ENCODE data around the gene PTPRD. TPM values are rescaled to one million over a fixed set of nuclear protein-coding genes. Genes with fewer than 3 reads are reported as not detected.

Gene PTPRD
- total RNA-seq, 1 experiment from 2014 or later, result not detected

DNA sequence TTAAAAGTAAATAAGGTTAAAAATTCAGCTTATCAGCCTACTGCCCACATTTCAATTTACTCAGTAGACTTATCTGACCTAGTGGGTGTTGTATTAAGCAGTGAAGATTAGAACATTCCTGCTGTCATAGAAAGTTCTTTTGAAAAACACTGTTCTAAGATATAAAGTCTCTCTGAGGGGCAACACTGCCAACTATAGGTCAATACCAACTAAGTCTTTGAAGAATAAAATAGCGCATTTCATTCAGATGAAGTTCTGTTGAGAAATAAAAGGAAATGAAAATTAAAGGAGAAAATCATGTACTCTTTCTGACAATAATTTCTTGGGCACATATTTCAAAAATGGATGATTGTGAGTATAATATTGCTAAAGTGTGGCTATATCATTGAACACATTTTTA is 86.8 kb downstream of the PTPRD start:
- H3K27ac ChIP-seq (ENCODE audit: low read depth, low read length, poor library complexity, severe bottlenecking), result no peak overlapping the region
- H3K4me3 ChIP-seq (ENCODE audit: low read depth, low read length, poor library complexity, severe bottlenecking), result no peak overlapping the region
- BruUV-seq (replicated peaks), result no TSS peak
- no peaks in the 10 kb centered on the region for H3K27me3 ChIP-seq (replicated peaks; ENCODE audit: insufficient read depth, low read depth, low read length, poor library complexity)
- intact Hi-C loops (cut with micrococcal nuclease; ENCODE audit: unreplicated experiment), result loop anchor here (5.0 kb wide), 1 partner anchor 159 kb away; no protein-coding TSS in a partner anchor
- ChIA-PET POLR2A (ENCODE audit: low non-redundant PET) (interaction anchor here (0.7 kb wide), 1 partner anchor 1947 kb away, joined by 4 read pairs; no protein-coding TSS in a partner anchor), CTCF (no interaction called here)
- H3K4me1 ChIP-seq (ENCODE audit: insufficient read depth, low read length, poor library complexity, severe bottlenecking), result no peaks in the 10 kb centered on the region
- TF ChIP-seq EZH2 (IDR thresholded peaks at IDR 0.05; ENCODE audit: borderline replicate concordance, low read depth, low read length, poor library complexity, severe bottlenecking), result no peak
- TF ChIP-seq, protein P1, sequence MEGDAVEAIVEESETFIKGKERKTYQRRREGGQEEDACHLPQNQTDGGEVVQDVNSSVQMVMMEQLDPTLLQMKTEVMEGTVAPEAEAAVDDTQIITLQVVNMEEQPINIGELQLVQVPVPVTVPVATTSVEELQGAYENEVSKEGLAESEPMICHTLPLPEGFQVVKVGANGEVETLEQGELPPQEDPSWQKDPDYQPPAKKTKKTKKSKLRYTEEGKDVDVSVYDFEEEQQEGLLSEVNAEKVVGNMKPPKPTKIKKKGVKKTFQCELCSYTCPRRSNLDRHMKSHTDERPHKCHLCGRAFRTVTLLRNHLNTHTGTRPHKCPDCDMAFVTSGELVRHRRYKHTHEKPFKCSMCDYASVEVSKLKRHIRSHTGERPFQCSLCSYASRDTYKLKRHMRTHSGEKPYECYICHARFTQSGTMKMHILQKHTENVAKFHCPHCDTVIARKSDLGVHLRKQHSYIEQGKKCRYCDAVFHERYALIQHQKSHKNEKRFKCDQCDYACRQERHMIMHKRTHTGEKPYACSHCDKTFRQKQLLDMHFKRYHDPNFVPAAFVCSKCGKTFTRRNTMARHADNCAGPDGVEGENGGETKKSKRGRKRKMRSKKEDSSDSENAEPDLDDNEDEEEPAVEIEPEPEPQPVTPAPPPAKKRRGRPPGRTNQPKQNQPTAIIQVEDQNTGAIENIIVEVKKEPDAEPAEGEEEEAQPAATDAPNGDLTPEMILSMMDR (conservative IDR thresholded peaks at IDR 0.05; ENCODE audit: low read depth, low read length), result peak; percentile 29; the same call in 1 of the 2 replicates
- no peaks in the 10 kb centered on the region for H3K9me3 ChIP-seq (ENCODE audit: low read depth, low read length, poor library complexity, severe bottlenecking)
- no peak for DNase-seq (ENCODE audit: low spot score)
- H3K36me3 ChIP-seq (ENCODE audit: insufficient read depth, low read length, poor library complexity, severe bottlenecking), result no peaks in the 10 kb centered on the region

DNA sequence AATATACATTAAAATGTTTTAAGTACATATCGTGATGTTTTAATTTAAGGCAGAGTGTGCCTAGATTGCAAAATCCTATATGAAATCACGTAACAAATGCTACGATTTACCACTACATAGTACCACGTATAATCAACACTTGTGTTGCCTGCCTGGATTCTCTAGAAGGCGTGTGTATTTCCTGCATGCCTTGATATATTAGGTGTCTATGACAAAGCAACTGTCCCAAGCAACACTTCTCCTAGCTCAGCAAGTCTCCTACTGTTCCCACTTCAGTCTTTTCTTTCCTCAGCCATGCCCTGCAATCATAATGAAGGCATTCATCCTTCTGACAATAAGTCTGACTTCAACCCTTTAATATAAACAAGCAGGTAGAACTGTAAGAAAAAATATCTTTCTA is 89.6 kb downstream of the PTPRD start:
- POLR2A ChIA-PET (ENCODE audit: low non-redundant PET), result no interaction called here
- no peak for DNase-seq (ENCODE audit: low spot score)
- Histone ChIP-seq H3K27ac (ENCODE audit: low read depth, low read length, poor library complexity, severe bottlenecking) (no peak overlapping the region), H3K4me3 (ENCODE audit: low read depth, low read length, poor library complexity, severe bottlenecking) (no peak overlapping the region), H3K36me3 (ENCODE audit: insufficient read depth, low read length, poor library complexity, severe bottlenecking) (no peaks in the 10 kb centered on the region), H3K27me3 (replicated peaks; ENCODE audit: insufficient read depth, low read depth, low read length, poor library complexity) (no peaks in the 10 kb centered on the region), H3K9me3 (ENCODE audit: low read depth, low read length, poor library complexity, severe bottlenecking) (no peaks in the 10 kb centered on the region), H3K4me1 (ENCODE audit: insufficient read depth, low read length, poor library complexity, severe bottlenecking) (no peaks in the 10 kb centered on the region)
- BruUV-seq (replicated peaks), result no TSS peak
- CTCF ChIA-PET, result no interaction called here
- no peak for TF ChIP-seq EZH2 (IDR thresholded peaks at IDR 0.05; ENCODE audit: borderline replicate concordance, low read depth, low read length, poor library complexity, severe bottlenecking)
- TF ChIP-seq, protein P1 (conservative IDR thresholded peaks at IDR 0.05; ENCODE audit: low read depth, low read length), result no peak
- intact Hi-C loops (cut with micrococcal nuclease; ENCODE audit: unreplicated experiment), result no loop called here

DNA sequence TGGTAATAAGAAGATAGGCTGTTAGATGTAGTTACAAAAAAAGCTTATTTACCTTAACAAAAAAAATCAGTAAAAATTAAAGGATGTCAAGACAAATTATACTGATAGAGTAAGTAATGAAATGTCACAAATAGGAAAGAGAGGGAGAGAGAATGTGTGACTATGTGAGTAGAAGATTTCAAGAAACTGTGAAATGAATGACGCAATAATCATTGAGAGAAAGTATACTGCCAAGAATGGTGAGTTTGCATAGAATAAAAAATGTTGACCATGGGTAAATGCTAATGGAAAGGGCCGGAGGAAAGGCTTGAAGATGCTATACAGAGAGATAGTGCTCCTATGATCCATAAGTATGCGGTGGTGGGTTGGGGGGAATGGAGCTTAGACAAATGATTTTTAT is 100.7 kb downstream of the PTPRD start:
- TF ChIP-seq, protein P1 (conservative IDR thresholded peaks at IDR 0.05; ENCODE audit: low read depth, low read length), result no peak
- no peak for TF ChIP-seq EZH2 (IDR thresholded peaks at IDR 0.05; ENCODE audit: borderline replicate concordance, low read depth, low read length, poor library complexity, severe bottlenecking)
- ChIA-PET POLR2A (ENCODE audit: low non-redundant PET) (no interaction called here), CTCF (no interaction called here)
- Histone ChIP-seq H3K9me3 (ENCODE audit: low read depth, low read length, poor library complexity, severe bottlenecking) (peaks cover 11% of the 10 kb centered on the region), H3K4me3 (ENCODE audit: low read depth, low read length, poor library complexity, severe bottlenecking) (no peak overlapping the region), H3K27me3 (replicated peaks; ENCODE audit: insufficient read depth, low read depth, low read length, poor library complexity) (no peaks in the 10 kb centered on the region), H3K27ac (ENCODE audit: low read depth, low read length, poor library complexity, severe bottlenecking) (no peak overlapping the region), H3K36me3 (ENCODE audit: insufficient read depth, low read length, poor library complexity, severe bottlenecking) (no peaks in the 10 kb centered on the region), H3K4me1 (ENCODE audit: insufficient read depth, low read length, poor library complexity, severe bottlenecking) (no peaks in the 10 kb centered on the region)
- intact Hi-C loops (cut with micrococcal nuclease; ENCODE audit: unreplicated experiment), result no loop called here
- no TSS peak for BruUV-seq (replicated peaks)
- DNase-seq (ENCODE audit: low spot score), result no peak
